Neutrophil (primary cell): ENCODE measurements around the gene CTAG1B.

Source experiments
- H3K27ac ChIP-seq: fragments of 200-600 bp; sonication (generic); 2 replicates; pipeline ENCODE4 v1.5.1; 2016; ENCODE audit warnings: mild to moderate bottlenecking, moderate library complexity
- H3K27me3 ChIP-seq: fragments of 200-600 bp; sonication (generic); 2 replicates; pipeline ENCODE4 v1.6.0; 2016; ENCODE audit warnings: mild to moderate bottlenecking
- H3K36me3 ChIP-seq: fragments of 200-600 bp; sonication (generic); 2 replicates; pipeline ENCODE4 v1.5.1; 2017
- H3K4me1 ChIP-seq, 2 experiments: fragments of 200-600 bp in 1 of 2; sonication (generic) in 1 of 2; 1 replicate in 1 of 2; 2 replicates in 1 of 2; pipeline versions ENCODE4 v1.5.1 to v1.6.1; 2013 to 2016; ENCODE audit warnings: low read depth in 1 of 2, low read length in 1 of 2, mild to moderate bottlenecking in 1 of 2, moderate library complexity in 1 of 2; ENCODE audit not compliant: control insufficient read depth in 1 of 2, insufficient read depth in 1 of 2
- H3K4me3 ChIP-seq, 2 experiments: fragments of 200-600 bp in 1 of 2; sonication (generic) in 1 of 2; 1 replicate in 1 of 2; 2 replicates in 1 of 2; pipeline ENCODE4 v1.5.1; 2013 to 2016; ENCODE audit warnings: low read depth in 1 of 2, low read length in 1 of 2, mild to moderate bottlenecking in 1 of 2, moderate library complexity in 1 of 2
- H3K9me3 ChIP-seq: fragments of 200-600 bp; sonication (generic); 2 replicates; pipeline ENCODE4 v1.5.1; 2016
- TF ChIP-seq, protein P1 (sequence below): fragments of 200-600 bp; sonication (generic); IDR thresholded peaks from 2 replicates; pipeline ENCODE4 v1.5.1; 2016; ENCODE audit warnings: antibody characterized with exemption

The CTAG1B gene

DNA sequence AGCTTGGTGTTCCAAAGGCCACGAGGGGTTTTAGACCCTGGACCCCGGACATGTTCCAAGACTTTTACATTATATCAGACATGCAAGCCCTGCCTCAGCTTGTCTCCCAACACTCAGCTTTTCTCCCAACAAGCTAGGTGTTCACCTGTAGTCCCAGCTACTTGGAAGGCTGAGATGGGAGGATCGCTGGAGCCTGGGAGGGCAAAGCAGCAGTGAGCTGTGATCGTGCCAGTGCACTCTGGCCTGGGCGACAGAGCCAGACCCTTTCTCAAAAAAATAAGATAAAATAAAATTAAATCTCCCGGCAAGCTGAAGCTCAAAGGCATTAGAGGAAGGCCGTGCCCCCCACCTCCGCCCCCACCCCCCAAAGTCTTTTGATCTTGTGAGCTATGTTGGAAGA lies 20.4 kb downstream of the CTAG1B start:
- Histone ChIP-seq H3K4me3 (no peak overlapping the region), H3K9me3 (no peaks in the 10 kb centered on the region), H3K4me1 (no peaks in the 10 kb centered on the region), H3K27me3 (no peaks in the 10 kb centered on the region), H3K27ac (no peak overlapping the region), H3K36me3 (no peaks in the 10 kb centered on the region)
- TF ChIP-seq, protein P1, sequence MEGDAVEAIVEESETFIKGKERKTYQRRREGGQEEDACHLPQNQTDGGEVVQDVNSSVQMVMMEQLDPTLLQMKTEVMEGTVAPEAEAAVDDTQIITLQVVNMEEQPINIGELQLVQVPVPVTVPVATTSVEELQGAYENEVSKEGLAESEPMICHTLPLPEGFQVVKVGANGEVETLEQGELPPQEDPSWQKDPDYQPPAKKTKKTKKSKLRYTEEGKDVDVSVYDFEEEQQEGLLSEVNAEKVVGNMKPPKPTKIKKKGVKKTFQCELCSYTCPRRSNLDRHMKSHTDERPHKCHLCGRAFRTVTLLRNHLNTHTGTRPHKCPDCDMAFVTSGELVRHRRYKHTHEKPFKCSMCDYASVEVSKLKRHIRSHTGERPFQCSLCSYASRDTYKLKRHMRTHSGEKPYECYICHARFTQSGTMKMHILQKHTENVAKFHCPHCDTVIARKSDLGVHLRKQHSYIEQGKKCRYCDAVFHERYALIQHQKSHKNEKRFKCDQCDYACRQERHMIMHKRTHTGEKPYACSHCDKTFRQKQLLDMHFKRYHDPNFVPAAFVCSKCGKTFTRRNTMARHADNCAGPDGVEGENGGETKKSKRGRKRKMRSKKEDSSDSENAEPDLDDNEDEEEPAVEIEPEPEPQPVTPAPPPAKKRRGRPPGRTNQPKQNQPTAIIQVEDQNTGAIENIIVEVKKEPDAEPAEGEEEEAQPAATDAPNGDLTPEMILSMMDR: no peak

GRCh38 chrX:154597221-154597620 lies 21.9 kb downstream of the CTAG1B start:
- no peak overlapping the region for H3K27ac ChIP-seq
- no peak overlapping the region for H3K4me3 ChIP-seq
- H3K9me3 ChIP-seq: no peaks in the 10 kb centered on the region
- TF ChIP-seq, protein P1: no peak
- no peaks in the 10 kb centered on the region for H3K27me3 ChIP-seq
- H3K4me1 ChIP-seq: no peaks in the 10 kb centered on the region
- no peaks in the 10 kb centered on the region for H3K36me3 ChIP-seq

DNA sequence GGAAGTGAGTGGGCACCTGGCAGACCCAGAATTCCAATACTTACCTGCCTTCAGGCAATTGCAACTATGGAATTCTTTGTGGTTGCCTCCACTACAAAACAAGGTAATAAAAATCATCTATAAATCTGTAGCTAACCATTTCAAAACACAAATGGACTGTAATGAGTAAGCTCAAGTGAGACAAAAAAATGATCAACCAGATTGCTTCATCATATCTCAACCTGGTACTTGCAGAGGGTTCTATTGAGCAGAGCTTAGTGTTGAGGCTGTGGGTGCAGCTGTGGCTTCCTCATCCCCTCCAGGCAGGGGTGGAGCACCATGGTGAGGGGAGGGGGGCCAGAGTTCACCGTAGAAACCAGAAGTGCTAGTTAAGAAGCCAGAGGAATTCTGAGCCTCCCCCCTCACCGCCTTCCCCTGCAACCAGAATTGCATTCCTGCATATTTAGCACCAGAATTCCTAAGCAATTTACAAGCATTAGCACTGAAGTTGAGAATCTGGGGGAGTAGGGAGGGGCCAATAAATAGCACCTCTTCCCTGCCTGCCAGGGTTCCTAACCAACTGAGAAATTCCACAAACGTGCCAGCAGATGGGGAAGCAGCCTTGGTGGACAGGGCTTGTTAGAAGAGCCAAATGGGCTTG lies 22.7 kb downstream of the CTAG1B start:
- Histone ChIP-seq H3K4me1 (no peaks in the 10 kb centered on the region), H3K36me3 (no peaks in the 10 kb centered on the region), H3K9me3 (no peaks in the 10 kb centered on the region), H3K27me3 (no peaks in the 10 kb centered on the region), H3K27ac (no peak overlapping the region), H3K4me3 (no peak overlapping the region)
- TF ChIP-seq, protein P1: no peak

DNA sequence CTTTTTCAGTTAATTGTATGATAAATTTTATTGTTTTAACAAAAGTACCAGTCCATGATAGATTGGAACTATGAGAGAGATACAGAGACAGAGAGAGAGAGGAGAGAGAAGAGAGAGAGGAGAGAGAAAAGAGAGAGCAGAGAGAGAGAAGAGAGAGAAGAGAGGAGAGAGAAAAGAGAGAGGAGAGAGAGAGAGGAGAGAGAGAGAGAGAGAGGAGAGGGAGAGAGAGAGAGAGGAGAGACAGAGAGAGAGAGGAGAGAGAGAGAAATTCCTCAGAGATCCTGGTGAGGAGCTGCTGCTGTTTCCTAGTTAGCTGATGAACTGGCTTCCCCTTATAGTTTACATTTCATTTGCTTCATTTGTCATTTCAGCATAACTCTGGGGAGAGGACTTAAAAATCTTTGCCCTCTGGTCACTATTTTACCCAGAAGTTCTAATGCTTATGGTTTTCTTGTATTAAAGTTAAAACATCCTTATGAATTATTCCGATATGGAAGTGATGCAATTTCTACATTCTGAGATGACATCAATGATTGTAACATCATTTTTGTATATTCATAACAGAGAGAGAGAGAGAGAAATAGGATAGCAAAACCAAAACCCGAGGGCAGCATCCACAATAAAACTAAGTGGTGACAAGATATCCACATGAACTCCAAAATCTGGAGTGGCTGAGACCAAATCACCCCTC lies 23.4 kb downstream of the CTAG1B start:
- Histone ChIP-seq H3K27me3 (no peaks in the 10 kb centered on the region), H3K36me3 (no peaks in the 10 kb centered on the region), H3K4me1 (no peaks in the 10 kb centered on the region), H3K9me3 (no peaks in the 10 kb centered on the region), H3K4me3 (no peak overlapping the region), H3K27ac (no peak overlapping the region)
- TF ChIP-seq, protein P1: no peak

GRCh38 chrX:154594491-154594890 lies 24.6 kb downstream of the CTAG1B start:
- H3K27me3 ChIP-seq: no peaks in the 10 kb centered on the region
- no peak overlapping the region for H3K27ac ChIP-seq
- H3K36me3 ChIP-seq: no peaks in the 10 kb centered on the region
- no peaks in the 10 kb centered on the region for H3K4me1 ChIP-seq
- H3K9me3 ChIP-seq: no peaks in the 10 kb centered on the region
- H3K4me3 ChIP-seq: no peak overlapping the region
- TF ChIP-seq, protein P1: no peak
